H7 (cell line): ENCODE measurements around the gene MRTFA. TPM values are rescaled to one million over a fixed set of nuclear protein-coding genes. Genes with fewer than 3 reads are reported as not detected.

Source experiments
- DNase-seq: peaks from one replicate; pipeline ENCODE4 v3.0.0; 2012
- H3K27me3 ChIP-seq: 2 replicates; pipeline ENCODE4 v1.6.0; 2011; ENCODE audit warnings: mild to moderate bottlenecking, low read length; ENCODE audit not compliant: control insufficient read depth, insufficient read depth
- H3K36me3 ChIP-seq: replicated peaks from 2 replicates; pipeline ENCODE4 v1.5.1; 2011; ENCODE audit warnings: low read length; ENCODE audit not compliant: control insufficient read depth, insufficient read depth
- H3K4me3 ChIP-seq: 2 replicates; pipeline ENCODE4 v1.5.1; 2011; ENCODE audit warnings: low read depth, mild to moderate bottlenecking, control low read depth, low read length, moderate library complexity; ENCODE audit not compliant: insufficient read depth
- total RNA-seq: library from RNA; depleted of rRNA; stranded (reverse); fragments of >200 nt; shearing (Covaris generic); gene quantifications from 2 replicates; pipeline ENCODE4 v1.2.3, GENCODE V29; 2014

Gene MRTFA
- total RNA-seq, 1 experiment from 2014 or later, result 26.2 TPM

DNA sequence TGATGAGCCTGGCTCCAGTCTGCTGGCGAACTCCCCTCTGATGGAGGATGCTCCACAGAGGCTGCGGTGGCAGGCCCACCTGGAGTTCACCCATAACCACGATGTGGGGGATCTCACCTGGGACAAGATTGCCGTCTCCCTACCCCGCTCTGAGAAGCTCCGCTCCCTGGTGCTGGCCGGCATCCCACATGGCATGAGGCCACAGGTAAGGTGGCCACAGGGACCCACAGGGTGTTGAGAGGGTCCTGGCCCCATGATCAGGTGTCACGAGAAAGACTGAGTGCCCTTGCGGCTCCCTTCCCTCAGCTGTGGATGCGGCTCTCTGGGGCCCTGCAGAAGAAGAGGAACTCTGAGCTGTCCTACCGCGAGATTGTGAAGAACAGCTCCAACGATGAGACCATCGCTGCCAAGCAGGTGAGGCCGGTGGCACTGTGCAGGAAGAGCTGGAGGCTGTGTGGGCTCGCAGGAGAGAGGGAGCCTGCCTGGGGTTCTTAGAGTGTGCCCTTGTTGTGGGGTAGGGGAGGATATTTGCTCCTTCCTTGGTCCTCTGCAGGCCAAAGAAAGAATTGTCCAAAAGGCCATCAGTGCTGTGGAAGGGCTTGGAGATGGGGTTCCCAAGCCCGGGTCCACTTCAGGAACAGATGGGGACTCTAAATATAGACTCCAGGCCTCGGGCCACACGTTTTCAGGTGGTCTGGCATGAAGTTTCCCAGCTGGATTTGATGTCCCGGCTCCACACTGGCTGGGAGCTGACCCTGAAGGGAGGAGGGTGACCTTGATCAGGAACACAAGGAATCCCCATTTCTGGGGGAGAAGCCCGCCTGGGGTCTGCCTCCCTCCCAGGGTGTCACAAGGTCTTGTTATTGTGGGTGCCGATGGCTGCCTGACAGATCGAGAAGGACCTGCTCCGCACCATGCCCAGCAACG is 232.0 kb downstream of the MRTFA start:
- Histone ChIP-seq H3K4me3 (no peak overlapping the region), H3K36me3 (peaks cover 13% of the 10 kb centered on the region), H3K27me3 (no peaks in the 10 kb centered on the region)
- peak; percentile 48 for DNase-seq

- Histone ChIP-seq H3K27me3 (no peaks in the 10 kb centered on the region), H3K4me3 (no peak overlapping the region), H3K36me3 (peaks cover 10% of the 10 kb centered on the region)
- DNase-seq, result no peak
Observed at GRCh38 chr22:40403651-40404050, 232.9 kb downstream of the MRTFA start.

- no peak overlapping the region for H3K4me3 ChIP-seq
- no peaks in the 10 kb centered on the region for H3K27me3 ChIP-seq
- no peak for DNase-seq
- peaks cover 9% of the 10 kb centered on the region for H3K36me3 ChIP-seq
Observed at GRCh38 chr22:40403141-40403540, 233.4 kb downstream of the MRTFA start.

- no peak overlapping the region for H3K4me3 ChIP-seq
- DNase-seq, result no peak
- H3K27me3 ChIP-seq, result no peaks in the 10 kb centered on the region
- H3K36me3 ChIP-seq, result peaks cover 9% of the 10 kb centered on the region
Observed at GRCh38 chr22:40401981-40402406, 234.5 kb downstream of the MRTFA start.

DNA sequence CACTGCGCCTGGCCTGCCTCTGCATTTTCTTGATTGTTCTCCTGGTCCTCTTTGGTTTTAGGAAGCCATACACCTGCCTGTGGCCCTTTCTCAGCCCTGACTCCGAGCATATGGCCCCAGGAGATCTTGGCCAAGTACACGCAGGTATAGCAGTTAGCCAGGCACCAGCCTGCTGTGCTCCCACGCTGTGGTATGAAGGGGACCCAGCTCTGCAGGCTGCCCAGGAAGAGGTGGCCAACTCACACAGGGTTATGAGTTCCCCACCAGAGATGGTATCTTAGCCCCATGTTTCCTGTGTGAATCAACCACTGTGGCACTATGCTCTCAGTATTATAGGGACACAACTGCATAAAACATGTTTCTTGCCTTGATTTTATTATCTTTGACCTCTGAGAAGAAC is 235.0 kb downstream of the MRTFA start:
- no peak for DNase-seq
- Histone ChIP-seq H3K4me3 (no peak overlapping the region), H3K27me3 (no peaks in the 10 kb centered on the region), H3K36me3 (peaks cover 8% of the 10 kb centered on the region)

DNA sequence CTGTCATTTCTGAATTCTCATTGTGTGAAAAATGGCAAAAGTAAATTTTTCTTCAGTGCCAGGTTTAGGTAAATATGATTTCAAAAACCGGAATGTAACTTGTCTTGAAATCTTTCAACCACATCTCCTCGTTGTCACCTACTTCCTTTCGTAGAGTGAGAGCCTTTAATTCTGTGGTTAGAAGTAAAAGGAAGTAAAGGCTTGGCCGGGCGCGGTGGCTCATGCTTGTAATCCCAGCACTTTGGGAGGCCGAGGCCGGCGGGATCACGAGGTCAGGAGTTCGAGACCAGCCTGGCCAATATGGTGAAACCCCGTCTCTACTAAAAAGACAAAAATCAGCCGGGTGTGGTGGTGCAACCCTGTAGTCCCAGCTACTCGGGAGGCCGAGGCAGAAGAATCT is 236.4 kb downstream of the MRTFA start:
- Histone ChIP-seq H3K27me3 (no peaks in the 10 kb centered on the region), H3K36me3 (peaks cover 8% of the 10 kb centered on the region; the same call in 1 of the 2 replicates), H3K4me3 (no peak overlapping the region)
- DNase-seq, result no peak

DNA sequence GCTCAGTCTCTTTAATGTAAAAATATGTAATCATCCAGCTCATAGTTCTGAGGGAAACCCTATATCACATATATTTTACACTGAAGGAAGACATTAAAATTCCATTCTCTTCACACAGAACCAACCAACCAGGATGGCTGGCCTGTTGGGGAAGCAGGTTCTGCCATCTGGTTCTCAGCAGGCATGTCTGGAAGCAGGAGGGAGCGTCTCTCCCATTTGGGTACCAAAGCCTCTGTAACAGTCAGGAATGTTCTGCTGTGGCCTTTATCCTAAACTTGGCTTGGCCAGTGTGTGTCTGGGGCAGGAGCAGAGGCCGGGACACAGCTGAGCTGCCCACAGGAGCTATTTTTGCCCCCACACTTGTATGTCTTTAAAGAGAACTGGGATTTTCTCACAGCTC is 236.9 kb downstream of the MRTFA start:
- H3K4me3 ChIP-seq, result no peak overlapping the region
- peak; percentile 33 for DNase-seq
- peaks cover 8% of the 10 kb centered on the region; the same call in 1 of the 2 replicates for H3K36me3 ChIP-seq
- no peaks in the 10 kb centered on the region for H3K27me3 ChIP-seq

DNA sequence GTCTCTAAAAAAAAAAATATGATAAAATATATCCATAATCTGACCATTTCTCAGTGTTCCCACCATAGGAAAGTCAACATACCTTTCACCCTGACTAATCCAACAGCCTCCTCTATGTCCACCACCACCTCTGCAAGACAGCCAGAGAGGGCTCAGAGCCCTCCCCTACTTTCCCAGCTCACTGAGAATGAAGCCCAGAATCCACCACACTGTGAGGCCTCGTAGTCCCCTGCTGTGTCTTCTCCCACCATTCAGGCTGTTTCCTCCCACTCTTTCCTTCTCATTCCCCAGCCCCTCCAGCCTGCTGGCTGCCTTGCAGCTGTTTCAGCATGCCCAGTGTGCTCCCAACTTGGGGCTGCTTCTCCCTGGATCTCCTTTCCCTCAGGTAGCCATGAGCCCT is 239.1 kb downstream of the MRTFA start:
- DNase-seq, result peak; percentile 51
- H3K36me3 ChIP-seq, result peaks cover 6% of the 10 kb centered on the region; the same call in 1 of the 2 replicates

DNA sequence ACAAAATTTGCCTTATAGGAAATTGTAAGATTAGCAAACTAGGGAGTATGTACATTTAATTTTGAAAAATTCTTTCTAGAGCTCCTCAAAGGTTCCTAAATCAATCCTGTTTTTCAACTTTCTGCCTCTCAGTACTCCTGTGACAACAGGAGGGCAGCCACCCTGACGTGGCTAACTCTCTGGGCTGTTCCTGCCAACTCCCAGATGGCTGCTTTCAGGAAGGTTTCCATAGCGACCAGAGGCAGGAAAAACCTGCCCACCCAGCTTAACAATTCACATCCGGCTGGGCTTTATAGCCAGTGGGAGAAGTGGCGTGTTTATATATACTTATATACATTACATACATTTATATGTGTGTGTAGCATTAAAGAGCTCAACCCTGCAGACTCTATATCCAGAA is 239.6 kb downstream of the MRTFA start:
- peak; percentile 76 for DNase-seq
- Histone ChIP-seq H3K27me3 (no peaks in the 10 kb centered on the region), H3K4me3 (no peak overlapping the region), H3K36me3 (peaks cover 3% of the 10 kb centered on the region; the same call in 1 of the 2 replicates)

More for the DNA sequence above, 239.1 kb downstream of the MRTFA start:
- H3K4me3 ChIP-seq, result no peak overlapping the region
- H3K27me3 ChIP-seq, result no peaks in the 10 kb centered on the region

DNA sequence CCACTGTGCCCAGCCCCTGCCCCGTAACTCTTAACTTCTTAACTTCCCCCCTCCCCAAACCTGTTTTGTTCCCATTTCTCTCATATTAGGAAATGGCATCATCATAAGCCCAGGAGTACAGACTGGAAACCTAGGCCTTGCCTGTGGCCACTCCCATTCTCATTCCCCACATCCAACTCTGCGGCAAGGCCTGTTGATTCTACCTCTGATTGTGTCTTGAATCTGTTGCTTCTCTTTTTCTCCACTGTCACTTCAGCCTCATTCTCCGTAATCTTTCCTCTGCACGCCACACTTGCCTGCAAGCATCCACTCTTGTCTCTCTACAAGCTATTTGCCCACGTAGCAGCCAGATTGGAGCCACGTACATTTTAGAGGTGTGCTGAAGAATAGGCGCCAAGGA is 240.9 kb downstream of the MRTFA start:
- DNase-seq, result no peak
- H3K4me3 ChIP-seq, result no peak overlapping the region

GRCh38 chr22:40394607-40395006 is 241.9 kb downstream of the MRTFA start:
- H3K27me3 ChIP-seq, result no peaks in the 10 kb centered on the region
- H3K36me3 ChIP-seq, result no peaks in the 10 kb centered on the region
- no peak for DNase-seq
- no peak overlapping the region for H3K4me3 ChIP-seq

More for the DNA sequence above, 240.9 kb downstream of the MRTFA start:
- no peaks in the 10 kb centered on the region; the same call in 1 of the 2 replicates for H3K36me3 ChIP-seq
- H3K27me3 ChIP-seq, result no peaks in the 10 kb centered on the region

DNA sequence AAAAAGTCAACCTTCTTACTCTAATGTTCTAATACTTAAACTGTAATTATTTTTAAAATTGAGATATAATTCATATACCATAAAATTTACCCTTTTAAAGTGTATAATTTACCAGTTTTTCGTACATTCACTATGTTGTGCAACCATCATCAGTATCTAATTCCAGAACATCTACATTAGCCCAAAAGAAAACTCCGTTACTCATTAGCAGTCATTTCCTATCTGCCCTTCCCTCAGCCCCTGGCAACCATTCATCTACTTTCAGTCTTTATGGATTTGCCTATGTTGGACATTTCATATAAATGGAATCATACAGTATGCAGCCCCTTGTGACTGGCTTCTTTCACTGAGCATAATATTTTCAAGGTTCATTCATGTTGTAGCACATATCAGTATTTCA is 243.9 kb downstream of the MRTFA start:
- Histone ChIP-seq H3K27me3 (no peaks in the 10 kb centered on the region), H3K4me3 (no peak overlapping the region), H3K36me3 (no peaks in the 10 kb centered on the region)
- DNase-seq, result no peak

GRCh38 chr22:40391417-40391816 is 245.1 kb downstream of the MRTFA start:
- DNase-seq, result no peak
- Histone ChIP-seq H3K27me3 (no peaks in the 10 kb centered on the region), H3K4me3 (no peak overlapping the region), H3K36me3 (no peaks in the 10 kb centered on the region)

GRCh38 chr22:40388231-40388630 is 248.3 kb downstream of the MRTFA start:
- H3K36me3 ChIP-seq, result no peaks in the 10 kb centered on the region
- no peaks in the 10 kb centered on the region for H3K27me3 ChIP-seq
- no peak overlapping the region for H3K4me3 ChIP-seq
- no peak for DNase-seq

DNA sequence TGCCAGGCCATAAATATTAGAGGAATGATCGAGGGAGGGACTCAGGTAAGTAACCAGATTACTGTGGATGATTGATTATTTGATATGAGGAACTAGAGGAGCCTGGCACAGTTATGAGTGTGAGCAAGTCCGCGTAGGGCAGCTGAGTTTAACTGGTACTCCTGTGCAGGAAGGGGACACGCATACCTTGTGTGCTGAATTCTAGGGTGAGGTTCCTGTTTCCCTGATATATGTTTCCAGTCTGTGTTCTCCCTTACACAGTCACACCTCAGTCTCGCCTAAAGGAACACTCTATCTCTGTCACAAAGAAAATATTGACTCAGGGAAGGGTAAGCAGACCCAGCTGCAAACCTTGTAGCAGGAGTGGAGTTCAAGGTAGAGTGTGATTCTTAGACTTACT is 248.8 kb downstream of the MRTFA start:
- no peak overlapping the region for H3K4me3 ChIP-seq
- no peaks in the 10 kb centered on the region for H3K36me3 ChIP-seq
- H3K27me3 ChIP-seq, result no peaks in the 10 kb centered on the region
- DNase-seq, result no peak
